ENCODE measurements around the gene DLG2.

DNA sequence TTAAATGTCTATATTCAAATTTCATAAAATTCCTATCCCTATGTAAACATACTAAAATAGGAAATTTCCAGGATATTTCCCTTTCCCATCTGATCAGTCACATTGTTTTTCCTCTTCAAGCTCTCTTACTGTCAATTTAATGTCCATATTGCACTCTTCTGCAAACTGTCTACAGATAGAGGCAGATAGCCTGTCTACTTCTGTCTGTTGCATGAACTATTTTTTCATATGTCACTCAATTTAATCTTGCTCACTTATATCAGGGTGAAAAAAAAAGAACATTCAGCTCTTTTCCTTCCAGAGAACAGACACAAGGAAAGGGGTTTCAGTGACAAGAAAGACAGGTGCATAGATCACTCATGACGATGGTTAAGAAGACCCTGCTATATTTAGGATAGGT, 1327.1 kb downstream of the DLG2 start:
- TF ChIP-seq EP300 (IDR thresholded peaks at IDR 0.05), result no peak
- TF ChIP-seq, protein P1, sequence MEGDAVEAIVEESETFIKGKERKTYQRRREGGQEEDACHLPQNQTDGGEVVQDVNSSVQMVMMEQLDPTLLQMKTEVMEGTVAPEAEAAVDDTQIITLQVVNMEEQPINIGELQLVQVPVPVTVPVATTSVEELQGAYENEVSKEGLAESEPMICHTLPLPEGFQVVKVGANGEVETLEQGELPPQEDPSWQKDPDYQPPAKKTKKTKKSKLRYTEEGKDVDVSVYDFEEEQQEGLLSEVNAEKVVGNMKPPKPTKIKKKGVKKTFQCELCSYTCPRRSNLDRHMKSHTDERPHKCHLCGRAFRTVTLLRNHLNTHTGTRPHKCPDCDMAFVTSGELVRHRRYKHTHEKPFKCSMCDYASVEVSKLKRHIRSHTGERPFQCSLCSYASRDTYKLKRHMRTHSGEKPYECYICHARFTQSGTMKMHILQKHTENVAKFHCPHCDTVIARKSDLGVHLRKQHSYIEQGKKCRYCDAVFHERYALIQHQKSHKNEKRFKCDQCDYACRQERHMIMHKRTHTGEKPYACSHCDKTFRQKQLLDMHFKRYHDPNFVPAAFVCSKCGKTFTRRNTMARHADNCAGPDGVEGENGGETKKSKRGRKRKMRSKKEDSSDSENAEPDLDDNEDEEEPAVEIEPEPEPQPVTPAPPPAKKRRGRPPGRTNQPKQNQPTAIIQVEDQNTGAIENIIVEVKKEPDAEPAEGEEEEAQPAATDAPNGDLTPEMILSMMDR (IDR thresholded peaks at IDR 0.05), result no peak
